Lung microvascular endothelial cell (primary cell): ENCODE measurements around the gene S100A7. TPM values are rescaled to one million over a fixed set of nuclear protein-coding genes. Genes with fewer than 3 reads are reported as not detected.
"Not testable (repeated sequence)": the region's sequence is repeated elsewhere in the genome, so short reads cannot be mapped to it uniquely, and the experiment has no call there.

Experiments
- DNase-seq, 2 donors: peaks; one replicate each; pipeline versions ENCODE4 v3.0.0 to v3.0.0-alpha.2; 2010; ENCODE audit warnings: low read depth in 2 of 2
- total RNA-seq: library from RNA; depleted of rRNA; stranded (reverse); fragments of >200 nt; gene quantifications from 2 replicates; pipeline ENCODE4 v1.2.1, GENCODE V29; 2014

The S100A7 gene
- total RNA-seq, 1 donor from 2014 or later = not detected

DNA sequence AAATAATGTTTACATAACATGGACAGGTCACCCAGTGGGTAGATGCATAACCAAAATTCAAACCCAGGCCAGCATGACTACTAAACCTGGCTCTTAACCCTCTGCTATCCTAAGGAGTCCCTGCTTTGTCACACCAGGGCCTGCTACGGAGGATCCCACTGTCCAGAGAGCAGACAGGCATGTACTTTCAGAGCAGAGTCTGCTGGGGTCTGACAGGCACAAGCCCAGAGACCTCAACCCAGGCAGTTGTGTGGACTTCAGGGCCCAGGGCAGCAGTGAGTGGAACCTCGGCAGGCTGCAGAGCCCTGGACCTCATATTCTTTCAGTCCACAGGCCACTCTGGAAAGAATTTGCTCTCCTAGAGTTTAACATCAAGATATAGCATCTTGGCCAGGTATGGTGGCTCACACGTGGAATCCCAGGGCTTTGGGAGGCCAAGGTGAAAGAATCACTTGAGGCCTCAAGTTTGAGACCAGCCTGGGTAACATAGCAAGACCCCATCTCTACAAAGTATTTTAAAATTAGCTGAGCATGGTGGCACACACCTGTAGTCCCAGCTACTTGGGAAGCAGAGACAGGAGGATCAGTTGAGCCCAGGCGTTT is 16.1 kb upstream of the S100A7 start:
- DNase-seq = no peak

DNA sequence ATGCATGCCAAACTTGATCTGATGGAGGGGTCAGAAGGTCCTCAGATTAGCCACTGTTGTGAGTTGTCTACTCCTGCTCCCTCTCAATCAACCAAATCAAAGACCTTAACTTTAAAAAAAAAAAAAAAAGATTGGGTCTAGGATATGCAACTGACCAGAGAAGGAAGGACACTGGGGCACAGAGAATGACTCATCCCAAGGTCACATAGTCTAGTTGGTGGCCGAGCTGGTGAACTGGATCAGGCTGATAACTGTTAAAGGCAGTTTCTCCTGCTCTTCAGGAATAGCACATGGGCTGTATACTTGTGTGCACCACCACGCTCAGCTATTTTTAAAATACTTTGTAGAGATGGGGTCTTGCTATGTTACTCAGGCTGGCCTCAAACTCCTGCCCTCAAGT is 14.8 kb upstream of the S100A7 start:
- DNase-seq = no peak

DNA sequence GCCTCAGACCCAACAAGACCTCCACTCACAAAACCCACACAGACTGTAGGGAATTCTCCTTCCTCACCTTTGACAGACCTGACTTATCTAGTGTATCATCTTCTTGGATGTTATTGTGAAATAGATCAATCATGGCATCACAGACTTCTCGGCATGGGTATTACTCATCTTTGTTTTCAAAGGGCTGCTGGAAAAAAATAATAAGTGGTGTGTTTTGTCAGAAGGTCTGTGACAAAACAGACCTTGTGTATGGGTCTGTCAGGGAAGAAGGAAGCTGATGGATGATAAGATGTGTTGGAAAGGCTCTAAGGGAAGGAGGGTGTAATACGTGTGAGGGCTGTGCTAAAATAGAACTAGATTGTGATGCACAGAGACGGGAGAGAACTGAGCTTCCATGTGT is 13.9 kb upstream of the S100A7 start:
- no peak for DNase-seq

DNA sequence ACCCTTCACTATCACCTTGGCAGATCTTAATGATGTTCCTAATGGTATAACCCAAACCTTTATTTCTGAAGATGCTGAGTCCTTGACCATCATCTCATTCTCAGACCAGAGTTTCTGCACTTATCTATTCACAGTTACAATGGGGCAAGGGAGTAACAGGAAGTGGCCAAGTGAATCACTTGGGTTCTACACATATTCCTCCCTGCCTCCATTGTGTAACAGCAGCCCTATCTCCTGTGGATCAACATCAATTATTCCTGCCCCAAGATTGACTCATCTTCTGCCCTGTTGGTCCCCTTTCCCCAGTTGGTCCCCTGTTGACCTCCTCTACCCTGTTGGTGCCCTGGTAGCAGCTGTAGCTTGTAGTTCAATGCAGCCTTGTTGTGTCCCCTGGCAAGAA is 10.3 kb upstream of the S100A7 start:
- DNase-seq = no peak

DNA sequence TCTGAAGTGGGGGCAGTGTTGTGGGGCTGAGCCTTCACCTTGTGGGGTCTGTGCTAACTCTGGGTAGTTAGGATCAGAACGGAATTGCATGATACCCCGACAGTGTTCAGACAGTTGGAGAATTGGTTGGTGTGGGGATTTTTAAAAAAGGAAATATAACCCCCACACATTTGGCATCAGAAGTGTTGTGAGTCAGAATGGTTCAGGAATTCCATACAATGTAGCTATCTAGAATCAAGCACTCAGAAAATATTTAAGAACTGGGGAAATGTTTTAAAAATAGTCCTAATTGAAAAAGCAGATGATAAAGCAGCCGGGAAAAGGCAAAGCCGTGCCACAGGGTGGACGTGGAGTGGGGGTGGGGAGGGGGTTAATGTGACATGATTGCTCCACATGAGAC is 6.5 kb upstream of the S100A7 start:
- no peak for DNase-seq

DNA sequence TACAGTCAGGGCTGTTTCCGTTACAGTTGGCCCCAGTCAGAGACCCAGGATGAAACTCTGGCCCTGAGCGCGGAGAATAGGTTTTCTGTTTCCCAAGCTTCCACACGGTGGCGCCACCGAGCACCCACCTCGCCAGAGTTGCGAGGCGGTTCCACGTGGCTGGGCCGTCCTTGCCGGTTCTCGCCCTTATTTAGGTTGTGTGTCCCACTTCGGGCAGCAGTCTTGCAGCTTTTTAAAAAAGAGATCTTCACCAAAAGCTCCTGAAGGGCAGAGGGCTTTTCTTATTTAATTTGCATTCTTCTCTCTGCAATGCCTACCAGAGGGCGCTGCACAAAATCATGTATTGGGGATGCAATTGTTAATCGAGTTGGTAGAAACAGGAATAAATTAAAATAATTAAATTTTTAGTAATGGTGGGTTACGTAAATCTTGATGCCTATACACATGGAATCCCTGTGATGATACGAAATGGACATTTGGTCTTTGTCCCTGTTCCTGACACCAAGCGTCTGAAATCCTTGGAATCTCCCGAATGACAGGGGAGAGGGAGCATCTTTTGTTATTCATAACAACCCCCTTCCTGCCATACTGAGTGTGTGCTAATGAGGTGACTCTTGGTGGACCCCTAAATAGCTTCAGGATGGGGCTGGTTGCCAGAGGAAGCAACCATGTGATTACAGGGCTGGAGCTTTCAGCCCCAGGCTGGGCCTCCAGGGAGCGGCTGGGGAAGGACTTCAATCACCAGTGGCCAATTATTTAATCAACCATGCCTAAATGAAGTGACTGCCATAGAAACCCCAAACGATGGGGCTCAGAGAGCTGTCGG is 5.6 kb upstream of the S100A7 start:
- DNase-seq = peak; percentile 28 to 34

DNA sequence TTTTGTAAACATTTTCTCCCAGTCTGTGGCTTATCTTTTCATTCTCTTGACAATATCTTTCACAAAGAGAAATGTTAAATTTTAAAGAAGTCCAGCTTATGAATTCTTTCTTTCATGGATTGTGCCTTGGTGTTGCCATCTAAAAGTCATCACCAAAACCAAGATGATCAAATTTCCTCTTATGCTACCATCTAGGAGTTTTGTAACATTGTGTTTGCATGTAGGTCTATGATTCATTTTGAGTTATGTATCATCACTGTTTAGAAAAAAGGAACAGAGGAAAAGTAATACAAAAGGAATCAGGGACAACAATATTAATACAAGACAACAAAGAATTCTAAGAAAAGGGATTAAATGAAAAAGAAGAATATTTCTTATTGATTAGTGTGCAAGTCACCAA is 2.3 kb upstream of the S100A7 start:
- not testable (repeated sequence) for DNase-seq

DNA sequence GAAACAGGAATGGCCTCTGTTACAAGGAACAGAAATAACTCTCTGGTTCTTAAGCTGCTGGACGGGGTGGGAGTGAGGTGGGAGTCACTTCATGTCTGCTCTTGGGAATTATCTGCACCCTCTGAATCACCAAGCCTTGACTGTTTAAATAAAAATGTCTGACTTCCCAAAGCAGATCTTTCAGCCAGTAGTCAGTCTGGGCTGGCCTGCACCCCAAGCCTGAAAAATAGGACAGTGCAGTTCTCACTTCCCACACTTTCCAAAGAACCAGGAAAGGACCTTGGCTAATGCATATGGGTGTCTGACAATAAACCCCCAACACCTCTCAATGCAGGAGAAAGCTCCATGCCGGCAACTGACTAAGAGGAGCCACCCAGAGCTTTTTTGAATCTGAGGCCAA is 796 bp downstream of the S100A7 start:
- DNase-seq = no peak

DNA sequence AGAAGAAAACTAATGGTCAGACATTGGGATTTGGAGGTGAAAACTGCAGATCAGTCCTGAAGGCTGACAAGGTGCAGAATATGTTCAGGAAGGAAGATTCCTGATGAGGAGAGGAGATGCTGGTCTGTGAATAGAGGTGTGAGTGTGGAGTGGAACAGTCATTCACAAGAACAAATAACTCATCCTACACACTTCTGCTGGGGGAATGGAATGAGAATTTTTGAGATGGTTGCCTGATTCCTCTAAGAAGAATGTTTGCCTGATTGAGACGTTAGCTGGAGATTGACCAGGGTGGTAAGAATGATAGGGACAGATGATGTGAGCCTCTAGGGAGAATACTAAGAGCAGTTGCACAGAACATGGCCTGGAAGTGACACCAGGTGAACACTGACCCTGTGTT is 4.1 kb downstream of the S100A7 start:
- no peak for DNase-seq

DNA sequence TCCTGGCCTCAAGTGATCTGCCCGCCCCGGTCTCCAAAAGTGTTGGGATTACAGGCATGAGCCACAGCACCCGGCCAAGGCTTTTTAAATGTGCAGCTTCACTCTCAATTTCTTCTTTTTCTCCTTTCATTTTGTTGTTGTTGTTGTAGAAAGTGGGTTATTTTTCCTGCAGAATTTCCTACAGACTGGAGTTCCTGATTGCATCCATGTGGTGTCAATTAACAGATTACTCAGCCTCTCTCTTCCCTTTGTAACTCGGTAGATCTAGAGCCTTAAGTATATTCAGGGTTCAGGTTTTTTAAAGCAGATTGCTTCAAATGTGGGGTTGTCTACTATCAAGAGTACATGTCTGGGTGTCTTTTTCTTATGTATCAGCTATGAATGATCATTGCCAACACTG is 11.6 kb downstream of the S100A7 start:
- not testable (repeated sequence) for DNase-seq

DNA sequence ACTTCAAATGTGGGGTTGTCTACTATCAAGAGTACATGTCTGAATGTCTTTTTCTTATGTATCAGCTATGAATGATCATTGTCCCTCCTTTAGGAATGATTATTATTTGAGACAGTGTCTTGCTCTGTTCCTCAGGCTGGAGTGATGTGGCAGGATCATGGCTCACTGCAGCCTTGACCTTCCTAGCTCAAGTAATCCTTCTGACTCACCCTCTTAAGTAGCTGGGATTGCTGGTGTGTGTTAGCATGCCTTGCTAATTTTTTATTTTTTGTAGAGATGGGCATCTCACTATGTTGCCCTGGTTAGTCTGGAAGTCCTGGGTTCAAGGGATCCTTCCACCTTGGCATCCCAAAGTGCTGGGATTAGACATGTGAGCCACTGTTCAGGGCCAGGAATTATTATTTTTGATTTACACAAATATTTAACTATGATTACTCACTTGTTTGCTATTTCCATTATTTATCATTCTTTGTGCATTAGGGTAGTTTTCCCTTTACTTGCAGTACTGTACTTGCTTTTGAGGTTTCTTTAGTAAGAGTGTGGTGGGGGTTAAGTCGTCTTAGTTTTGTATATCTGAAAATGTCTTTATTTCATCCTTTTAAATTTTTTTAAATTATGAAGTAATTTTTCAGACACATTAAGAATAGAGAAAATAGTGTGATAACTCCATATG is 12.8 kb downstream of the S100A7 start:
- peak in 1 of 2 donors; percentile 13 for DNase-seq

DNA sequence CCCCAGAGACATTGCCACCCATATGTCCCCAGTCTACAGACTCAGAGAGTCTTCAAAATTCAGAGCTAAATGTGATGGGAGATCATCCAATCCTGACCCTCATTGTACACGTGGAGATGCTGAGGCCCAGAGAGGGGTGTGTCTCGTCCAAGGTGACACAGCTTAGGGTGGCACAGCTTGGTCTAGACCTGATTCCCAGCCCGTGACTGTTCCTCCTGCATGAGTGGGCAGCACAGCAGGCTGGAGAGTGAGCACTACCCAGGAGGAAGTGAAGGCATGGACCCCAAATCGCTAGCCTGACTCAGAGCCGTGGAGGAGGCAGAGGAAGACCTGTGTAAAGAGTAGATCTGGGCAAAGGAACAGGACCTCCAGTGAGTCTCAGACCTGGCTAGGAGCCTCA is 16.4 kb downstream of the S100A7 start:
- DNase-seq = no peak

DNA sequence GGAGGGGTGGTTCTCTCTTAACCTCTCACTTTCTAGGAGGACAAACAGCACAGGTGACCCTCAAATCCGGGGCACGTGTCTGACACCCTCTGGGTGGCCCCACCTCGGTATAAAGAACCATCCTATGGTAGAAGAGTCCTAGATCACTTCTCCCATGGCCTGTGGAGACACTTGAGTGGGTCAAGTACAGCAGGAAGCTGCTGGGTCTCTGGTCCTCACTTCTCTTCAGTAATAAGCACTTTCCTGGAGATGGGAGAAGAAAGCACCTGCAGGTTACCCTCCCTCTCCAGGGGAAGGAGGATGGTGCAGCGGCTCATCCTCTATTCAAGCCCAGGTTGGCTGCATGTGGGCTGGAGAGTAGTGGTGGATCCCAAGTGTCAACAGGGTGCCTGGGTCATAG is 17.0 kb downstream of the S100A7 start:
- no peak for DNase-seq

DNA sequence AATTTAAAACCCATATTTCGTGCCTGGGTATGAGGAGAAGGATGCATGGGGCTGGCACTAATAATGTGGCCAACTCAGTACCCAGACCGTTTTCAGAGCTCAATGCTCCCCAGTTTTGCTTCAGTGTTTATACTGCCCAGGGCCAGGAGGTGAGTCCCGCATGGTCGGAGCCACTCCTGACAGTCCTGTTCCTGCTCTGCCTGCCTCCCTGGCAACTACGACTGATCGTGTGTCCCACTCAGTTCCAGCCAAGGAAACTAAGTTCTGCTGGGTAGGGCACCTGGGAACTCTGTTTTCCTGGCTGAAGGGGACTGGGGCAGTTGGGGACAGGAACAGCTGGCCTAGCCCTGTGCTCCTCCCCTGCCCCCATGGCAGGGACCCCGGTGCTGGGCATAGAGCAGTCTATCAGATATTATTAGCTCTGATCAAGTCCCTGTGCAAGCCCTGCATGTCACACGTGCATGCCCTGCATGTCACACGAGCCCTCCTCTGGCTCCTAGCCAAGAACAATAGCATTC is 19.2 kb downstream of the S100A7 start:
- DNase-seq = no peak

DNA sequence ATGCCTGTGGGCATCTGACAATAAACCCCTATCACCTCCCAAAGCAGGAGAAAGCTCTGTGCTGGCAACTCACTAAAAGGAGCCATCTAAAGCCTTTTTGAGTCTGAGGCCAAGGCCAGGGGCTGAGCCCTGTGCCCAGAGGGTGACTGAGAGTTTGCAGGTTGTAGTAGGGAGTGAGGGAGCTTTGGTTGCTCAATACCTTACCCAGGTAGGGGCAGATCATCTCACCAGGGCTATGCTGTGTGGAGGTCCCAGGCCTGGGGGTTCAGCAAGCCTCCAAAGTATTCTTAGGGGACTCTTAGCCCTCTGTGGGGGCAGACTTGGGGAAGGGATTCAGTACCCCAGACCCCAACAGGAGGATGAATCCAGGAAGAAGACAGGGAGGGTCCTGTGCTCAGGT is 21.2 kb downstream of the S100A7 start:
- no peak for DNase-seq

DNA sequence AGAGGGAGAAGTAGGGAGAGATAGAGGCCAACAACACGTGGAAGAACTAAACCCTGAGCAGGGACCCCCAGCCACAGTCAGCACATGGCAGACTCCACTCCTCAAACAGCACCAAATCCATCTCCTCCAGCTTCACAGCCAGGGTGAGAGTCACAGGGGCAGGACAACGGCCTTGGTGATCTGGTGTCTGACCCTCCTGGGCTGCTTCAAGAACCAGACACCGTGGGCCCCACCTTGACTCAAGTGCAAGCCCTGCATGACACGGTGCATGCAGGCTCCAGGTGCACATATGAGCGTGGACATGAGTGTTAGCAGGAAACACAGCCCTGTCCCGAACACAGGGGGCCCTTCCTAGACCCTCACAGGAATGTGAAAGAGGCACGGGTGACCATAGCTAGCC is 21.9 kb downstream of the S100A7 start:
- no peak for DNase-seq

DNA sequence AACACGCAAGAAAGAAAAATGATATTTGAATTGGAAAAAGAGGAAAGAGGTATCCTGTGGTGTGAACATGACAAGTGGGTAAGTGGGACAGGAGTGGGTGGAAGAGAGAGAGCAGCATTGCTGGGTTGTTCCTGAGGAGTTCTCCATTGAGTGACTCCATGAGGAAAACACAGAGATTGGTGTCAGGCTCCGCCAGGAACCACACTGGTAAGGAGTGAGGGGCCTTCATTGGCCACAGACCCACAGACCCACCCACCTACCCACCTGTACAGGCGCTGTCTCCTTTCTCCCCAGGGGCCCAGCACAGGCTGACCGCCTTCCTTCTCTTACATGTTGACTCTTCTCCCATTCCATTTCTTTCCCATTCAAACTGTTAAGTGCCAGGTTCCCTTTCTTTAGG is 23.2 kb downstream of the S100A7 start:
- no peak for DNase-seq

DNA sequence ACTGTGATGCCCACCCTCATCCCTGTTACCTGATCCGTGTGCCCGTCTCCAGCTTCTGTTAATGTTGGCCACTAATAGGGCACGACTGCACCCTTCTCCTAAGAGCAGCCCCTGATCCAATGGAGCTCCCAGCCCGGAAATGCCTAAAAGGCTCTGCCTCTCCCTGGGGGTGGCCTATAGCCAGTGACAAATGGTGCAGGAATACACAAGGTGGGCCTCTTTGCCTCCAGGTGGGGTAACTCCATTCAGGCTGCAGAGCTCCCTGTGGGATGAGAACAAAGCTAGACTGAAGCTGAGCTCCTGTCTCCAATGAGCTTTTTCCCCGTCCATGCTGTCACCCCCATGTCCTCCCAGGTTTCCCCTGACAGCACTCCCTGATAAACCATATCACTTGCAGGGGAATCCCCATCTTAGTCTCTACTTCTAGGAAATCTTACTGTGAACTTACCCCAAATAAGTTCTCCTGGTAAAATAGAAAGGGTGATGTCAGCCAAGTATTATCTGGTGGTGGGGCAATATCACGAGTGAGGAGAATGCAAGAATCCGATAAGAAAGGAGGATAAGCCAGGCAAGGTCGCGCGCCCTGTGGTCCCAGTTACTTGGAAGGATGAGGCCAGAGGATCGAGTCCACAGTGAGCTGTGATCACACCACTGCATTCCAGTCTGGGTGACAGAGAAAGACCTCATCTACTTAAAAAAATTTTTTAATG is 25.6 kb downstream of the S100A7 start:
- DNase-seq = no peak

DNA sequence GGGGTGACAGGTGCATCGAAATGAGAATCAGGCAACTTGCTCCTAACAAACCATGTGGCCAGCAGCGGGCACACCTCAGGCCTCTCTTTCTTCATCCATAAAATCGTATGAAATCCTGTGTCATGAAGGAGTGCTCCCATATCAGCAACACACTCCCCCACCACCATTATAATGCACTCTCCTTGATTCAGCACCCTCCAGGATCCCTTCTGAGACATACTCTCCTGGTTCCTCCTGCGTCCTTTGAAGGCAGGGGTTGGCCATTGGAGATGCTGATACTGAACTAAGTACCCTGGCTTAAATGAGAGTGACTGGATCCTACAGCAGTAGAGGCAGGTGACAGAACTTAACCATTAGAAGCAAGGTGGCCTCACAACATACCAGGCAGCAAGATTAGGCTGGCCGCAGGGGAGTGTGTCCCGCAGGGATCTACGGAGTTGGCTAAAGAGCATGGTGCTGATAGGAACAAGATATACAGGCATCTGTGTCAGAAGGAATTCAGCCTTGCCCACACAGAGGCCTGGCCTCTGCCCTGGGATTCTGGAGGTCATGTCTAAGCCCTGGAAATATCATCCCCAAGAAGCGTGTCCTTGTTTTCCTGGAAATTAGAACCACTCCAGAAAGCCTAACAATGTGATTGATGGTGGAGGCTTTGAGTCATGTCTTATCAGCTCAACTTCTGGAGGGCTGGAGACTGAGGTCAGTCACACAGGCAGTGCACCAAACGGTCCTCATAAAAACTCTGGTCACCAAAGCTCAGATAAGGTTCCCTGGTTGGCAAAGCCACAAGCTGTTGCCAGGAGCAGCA is 27.4 kb downstream of the S100A7 start:
- no peak for DNase-seq

DNA sequence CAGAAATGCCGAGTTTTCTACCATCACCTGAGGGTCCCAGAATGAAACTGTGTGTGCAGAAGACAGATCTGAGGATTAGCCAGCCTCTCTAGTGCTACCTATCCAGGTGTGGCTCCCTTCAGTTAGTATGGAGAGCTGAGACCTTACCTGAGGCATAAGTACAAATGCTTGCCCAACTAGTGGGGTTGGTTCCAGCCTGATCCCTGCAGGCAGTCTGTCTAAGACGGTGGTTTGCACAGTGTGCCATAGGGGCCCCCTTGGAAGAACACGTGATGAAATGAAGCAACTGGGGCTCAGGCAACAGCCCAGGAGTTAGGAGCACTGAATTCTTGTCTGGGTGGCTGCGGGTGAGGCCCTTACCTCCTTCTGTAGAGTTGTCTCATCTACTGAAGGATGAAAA is 28.5 kb downstream of the S100A7 start:
- no peak for DNase-seq

DNA sequence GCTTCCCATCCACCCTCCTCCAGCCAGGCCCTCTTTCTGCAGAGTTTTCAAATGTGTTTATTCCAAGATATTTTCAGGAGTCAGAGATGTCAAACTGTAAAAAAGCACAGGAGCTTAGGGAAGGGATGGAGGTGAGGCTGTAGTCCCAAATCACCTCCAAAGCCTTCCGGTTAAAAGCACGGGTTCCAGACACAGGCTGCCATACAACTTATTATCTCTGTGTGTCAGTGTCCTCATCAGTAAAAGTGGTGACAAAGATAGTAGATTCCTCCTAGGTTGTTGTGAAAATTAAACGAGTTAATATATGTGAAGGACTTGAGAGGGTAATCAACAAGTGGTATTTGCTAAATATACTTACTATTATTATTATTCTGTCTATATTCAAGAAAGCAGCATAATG is 29.0 kb downstream of the S100A7 start:
- no peak for DNase-seq
